GM19397 (cell line): ENCODE results near the gene PUS1.
"Not testable (repeated sequence)": the region's sequence is repeated elsewhere in the genome, so short reads cannot be mapped to it uniquely, and the experiment has no call there.

ENCODE experiments used
- ATAC-seq: cut with Tn5 transposase; IDR thresholded peaks from one replicate; pipeline ENCODE4 v1.9.1; 2021; ENCODE audit warnings: mild to moderate bottlenecking, moderate library complexity; ENCODE audit not compliant: unreplicated experiment

PUS1 gene

GRCh38 chr12:131933387-131933786 is 4.3 kb downstream of the PUS1 start:
- ATAC-seq = no peak

- ATAC-seq = no peak
Measured at GRCh38 chr12:131934535-131934934, 5.5 kb downstream of the PUS1 start.

GRCh38 chr12:131938082-131938481 is 9.0 kb downstream of the PUS1 start:
- no peak for ATAC-seq

GRCh38 chr12:131939007-131939406 is 9.9 kb downstream of the PUS1 start:
- ATAC-seq = no peak

- no peak for ATAC-seq
Measured at GRCh38 chr12:131940141-131940547, 11.1 kb downstream of the PUS1 start.

GRCh38 chr12:131941116-131941986 is 12.3 kb downstream of the PUS1 start:
- no peak for ATAC-seq

GRCh38 chr12:131941987-131942341 is 12.9 kb downstream of the PUS1 start:
- no peak for ATAC-seq

GRCh38 chr12:131942671-131943070 is 13.6 kb downstream of the PUS1 start:
- ATAC-seq = no peak

- no peak for ATAC-seq
Measured at GRCh38 chr12:131943389-131943788, 14.3 kb downstream of the PUS1 start.

GRCh38 chr12:131943876-131944275 is 14.8 kb downstream of the PUS1 start:
- ATAC-seq = no peak

GRCh38 chr12:131944601-131945251 is 15.7 kb downstream of the PUS1 start:
- no peak for ATAC-seq

- no peak for ATAC-seq
Measured at GRCh38 chr12:131946757-131947156, 17.7 kb downstream of the PUS1 start.

- no peak for ATAC-seq
Measured at GRCh38 chr12:131947482-131948027, 18.5 kb downstream of the PUS1 start.

GRCh38 chr12:131948166-131948712 is 19.2 kb downstream of the PUS1 start:
- no peak for ATAC-seq

- ATAC-seq = not testable (repeated sequence)
Measured at GRCh38 chr12:131948713-131949430, 19.8 kb downstream of the PUS1 start.

GRCh38 chr12:131949431-131950181 is 20.5 kb downstream of the PUS1 start, which contains the start of gene EP400:
EP400 (plus strand) TSS chr12:131949942; CDS start chr12:131960620, 10,678 bp downstream.
- ATAC-seq = peak; percentile 90

- ATAC-seq = peak; percentile 33
Measured at GRCh38 chr12:131950182-131950913, 21.3 kb downstream of the PUS1 start.

- not testable (repeated sequence) for ATAC-seq
Measured at GRCh38 chr12:131953810-131954209, 24.7 kb downstream of the PUS1 start.

GRCh38 chr12:131954460-131954859 is 25.4 kb downstream of the PUS1 start:
- ATAC-seq = not testable (repeated sequence)
